Fibroblast of gingiva (primary cell): ENCODE results near the gene ELOVL4.

Experiments
- DNase-seq: peaks from one replicate; pipeline ENCODE4 v3.0.0-alpha.2; 2011; ENCODE audit warnings: low read depth

ELOVL4 gene

DNA sequence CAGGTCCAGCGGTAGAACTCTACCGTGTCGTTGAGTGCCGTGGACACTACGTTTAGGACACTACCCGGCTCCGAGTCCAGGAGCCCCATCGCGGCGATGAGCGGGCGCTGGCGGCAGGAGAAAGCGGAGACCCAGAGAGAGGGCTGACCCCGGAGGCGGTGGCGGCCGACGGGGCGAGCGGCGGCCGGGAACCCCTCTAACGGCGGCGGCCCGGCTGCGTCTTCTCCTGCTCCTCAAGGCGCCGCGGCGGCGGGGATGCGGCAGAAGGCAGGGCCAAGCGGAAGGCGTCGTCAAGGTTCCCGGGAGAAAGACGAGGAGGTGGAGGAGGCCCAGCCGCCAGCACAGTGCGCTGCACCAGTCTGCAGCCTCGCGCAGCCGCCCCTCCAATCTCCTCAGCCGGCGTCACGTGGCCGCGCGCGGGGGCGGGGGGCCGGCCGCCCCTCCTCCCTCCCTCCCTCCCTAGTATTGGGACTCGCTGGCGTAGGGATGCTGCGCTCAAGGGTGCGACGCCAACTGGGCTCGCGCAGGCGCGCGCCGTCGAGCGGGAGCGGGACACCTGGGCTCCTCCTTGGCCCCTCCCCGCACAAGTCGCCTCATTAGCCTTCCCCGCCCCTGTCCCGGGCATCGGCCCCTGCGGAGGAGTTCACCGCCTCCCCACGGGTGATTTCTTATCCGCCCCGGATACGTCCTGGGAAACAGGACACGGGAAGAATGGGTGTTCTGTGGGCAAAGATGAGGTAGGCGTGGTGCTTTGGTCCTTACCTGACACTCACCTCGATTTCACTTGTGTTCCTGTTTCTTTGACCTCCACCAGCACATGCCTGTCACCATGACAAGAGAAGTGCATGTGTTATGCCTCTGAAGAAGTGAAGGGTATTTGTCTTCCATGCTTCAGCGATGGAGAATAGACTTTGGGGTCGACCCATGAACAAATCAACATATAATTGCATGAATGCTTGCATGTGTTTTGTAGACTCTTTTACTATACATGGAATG is at the start of gene ELOVL4:
ELOVL4 (minus strand) TSS at position 363 of the 996 bp plus-strand sequence; CDS start at position 89, 274 bp downstream.
- DNase-seq: peak; percentile 60

DNA sequence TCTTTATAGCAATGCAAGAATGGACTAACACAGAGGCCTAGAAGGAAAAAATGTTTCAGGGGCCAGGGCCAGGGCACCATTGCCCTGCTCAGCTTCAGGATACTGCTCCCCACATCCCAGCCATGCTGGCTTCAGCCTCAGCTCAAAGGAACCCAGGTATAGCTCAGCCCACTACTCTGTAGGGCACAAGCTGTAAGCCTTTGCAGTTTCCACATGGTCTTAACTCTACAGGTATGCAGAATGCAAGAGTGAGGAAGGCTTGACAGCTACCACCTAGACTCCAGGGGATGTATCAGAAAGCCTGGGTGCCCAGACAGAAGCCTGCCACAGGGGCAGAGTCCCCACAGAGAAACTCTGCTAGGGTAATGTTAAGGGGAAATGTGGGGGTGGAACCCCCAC is 46.6 kb upstream of the ELOVL4 start:
- DNase-seq: no peak

DNA sequence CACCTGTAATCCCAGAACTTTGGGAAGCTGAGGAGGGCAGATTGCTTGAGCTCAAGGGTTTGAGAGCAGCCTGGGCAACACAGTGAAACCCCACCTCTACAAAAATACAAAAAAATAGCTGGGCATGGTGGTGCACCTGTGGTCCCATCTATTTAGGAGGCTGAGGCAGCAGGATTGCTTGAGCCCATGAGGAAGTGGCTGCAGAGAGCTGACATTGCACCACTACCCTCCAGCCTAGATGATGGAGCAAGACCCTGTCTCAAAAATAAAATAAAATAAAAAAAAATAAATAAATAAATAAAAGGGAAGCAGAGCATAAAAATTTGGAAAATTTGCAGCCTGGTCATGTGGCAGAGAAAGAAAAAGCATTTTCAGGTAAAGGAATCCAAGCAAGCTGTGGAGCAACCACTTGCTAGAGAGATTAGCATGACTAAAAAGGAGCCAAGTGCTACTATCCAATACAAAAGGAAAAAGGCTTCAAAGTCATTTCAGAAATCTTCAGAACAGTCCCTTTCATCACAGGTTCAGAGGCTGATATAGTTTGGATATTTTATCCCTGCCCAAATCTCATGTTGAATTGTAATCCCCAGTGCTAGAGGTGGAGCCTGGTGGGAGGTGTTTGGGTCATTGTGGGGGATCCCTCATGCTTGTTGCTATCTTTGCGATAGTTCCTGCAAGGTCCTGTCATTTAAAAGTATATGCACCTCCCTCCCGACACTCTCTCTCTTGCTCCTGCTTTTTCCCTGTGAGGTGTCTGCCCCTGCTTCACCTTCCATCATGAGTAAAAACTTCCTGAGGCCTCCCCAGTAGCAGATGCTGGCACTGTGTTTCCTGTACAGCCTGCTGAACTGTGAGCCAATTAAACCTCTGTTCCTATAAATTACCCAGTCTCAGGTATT is 45.9 kb upstream of the ELOVL4 start:
- DNase-seq: no peak

DNA sequence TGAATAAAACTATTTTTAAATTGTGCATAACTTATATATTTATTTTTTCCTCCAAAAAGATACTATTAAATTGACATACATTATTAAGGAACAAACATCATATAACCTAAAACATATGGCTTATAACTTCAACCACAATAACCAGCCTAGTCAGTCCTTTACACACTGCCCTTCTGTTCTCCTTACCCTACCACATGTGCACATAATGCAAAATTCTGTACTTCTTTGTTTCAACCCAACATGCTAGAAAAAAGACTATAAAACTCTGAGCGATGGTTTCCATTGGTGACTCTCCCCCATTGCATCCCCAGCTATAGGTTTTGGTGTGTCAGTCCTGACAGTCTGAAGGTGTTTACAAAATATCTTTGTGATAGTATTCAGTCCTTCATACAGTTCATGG is 42.3 kb upstream of the ELOVL4 start:
- DNase-seq: no peak

DNA sequence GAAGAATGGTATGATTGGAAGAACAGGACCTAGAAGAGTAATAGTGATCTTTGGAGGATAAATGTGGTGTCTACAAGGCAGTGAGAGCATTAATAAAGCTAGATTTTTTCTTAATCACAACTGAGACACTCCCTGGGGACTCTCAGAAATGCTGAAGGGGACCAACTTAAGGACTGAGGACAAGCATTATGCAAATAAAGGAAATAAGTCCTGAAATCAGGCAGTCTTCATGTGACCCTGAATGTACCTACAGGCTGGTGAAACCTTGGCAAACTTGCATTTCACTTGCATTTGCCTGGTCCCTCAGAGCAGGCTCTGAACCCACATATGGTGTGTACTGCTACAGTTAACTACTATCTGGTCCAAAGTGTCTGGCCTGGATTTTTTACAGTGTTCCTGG is 37.8 kb upstream of the ELOVL4 start:
- DNase-seq: no peak

DNA sequence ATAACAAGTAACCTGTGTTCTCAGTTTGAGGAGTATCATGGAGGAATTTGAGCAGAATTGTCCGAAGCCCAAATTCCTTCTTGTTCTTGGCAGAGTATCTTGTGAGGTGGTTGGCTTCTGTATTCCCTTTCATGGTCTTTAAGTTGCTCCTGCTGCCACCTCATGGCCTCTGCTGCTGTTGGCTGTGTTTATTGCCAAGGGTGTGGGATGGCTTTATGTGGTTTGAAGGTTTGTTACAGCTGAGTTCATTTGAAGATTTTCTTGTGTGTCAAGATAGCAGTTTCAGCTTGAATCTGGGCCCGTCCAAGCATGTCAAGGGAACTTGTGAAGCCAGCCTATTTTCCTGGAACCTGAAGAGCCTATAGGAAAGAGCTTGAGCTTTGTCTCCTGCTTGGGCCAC is 36.9 kb upstream of the ELOVL4 start:
- DNase-seq: peak; percentile 1

DNA sequence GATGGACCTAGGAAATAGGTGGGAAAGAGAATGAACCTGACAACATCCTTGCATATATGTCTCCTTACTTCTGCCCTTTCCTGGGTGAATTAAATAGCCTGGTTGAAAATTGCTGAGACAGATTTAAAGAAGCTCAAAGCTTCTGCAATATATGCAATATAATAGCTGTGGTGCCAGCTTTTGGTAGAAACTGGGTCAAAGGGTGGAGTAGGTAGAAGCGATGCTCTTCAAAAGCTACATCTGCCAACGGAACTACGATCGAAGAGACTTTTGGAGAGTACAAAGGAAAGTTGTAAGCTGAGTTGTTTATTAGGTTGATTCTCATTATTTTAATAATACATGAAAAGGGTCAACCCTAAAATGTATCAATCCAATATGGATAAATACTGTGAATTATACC is 34.3 kb upstream of the ELOVL4 start:
- no peak for DNase-seq

DNA sequence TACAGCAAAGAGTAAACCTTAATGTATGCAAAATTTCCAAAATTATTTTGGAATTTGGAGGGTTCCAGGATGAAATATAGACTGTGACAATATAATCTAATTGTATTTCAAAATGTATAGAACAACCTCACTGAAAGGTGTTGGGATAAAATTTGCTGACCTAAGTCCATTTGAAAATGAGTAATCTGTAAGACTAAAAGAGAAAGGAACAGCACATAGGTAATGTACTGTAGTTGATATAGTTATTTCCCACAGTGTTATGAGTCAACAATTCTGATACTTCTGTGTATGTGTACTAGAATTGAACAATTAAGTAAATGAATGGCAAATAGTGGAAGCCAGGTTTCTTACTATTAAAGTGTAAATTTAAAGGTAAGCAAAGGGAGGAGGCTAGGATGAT is 23.8 kb upstream of the ELOVL4 start:
- no peak for DNase-seq

DNA sequence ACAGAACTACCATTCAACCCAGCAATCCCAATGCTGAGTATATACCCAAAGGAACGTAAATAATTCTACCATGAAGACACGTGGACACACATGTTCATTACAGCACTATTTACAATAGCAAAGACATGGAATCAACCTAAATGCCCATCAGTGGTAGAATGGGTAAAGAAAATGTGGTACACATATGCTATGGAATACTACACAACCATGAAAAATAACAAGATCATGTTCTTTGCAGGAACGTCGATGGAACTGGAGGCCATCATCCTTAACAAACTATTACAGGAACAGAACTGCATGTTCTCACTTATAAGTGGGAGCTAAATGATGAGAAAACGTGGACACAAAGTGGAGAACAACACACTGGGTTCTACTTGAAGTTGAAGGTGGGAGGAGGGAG is 22.4 kb upstream of the ELOVL4 start:
- DNase-seq: no peak

DNA sequence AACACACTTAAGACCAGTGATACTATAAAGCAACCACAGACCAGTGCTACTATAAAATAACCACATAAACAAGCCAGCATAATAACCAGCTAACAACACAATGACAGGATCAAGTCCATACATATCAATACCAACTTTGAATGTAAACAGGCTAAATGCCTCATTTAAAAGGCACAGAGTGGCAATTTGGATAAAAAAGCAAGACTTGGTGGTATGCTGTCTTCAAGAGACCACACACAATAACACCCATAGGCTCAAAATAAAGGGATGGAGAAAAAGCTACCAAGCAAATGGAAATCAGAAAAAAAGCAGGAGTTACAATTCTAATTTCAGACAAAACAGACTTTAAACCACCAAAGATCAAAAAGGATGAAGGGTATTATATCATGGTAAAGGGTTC is 19.8 kb upstream of the ELOVL4 start:
- no peak for DNase-seq

DNA sequence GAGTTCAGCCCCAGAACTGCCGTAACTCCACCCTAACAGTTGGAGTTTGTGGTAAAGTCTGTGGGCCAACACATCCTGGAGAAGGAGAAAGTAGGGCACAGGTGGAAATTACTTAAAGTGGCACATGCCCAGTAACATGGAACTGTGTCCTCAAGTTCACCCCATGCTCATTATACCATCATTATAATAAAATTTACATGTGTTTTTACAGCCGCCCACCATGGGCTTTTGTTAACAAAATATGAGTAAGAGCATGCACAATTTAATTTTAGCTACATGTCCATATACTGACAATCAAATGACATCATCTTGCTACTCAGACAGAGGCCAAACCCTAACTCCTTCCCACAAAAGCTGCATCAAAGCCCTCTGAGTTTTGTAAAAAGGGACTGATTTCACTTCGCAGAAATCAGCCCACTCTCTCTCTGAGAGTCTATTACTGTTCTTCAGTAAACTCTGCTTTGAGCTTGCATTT is 17.3 kb upstream of the ELOVL4 start:
- no peak for DNase-seq

DNA sequence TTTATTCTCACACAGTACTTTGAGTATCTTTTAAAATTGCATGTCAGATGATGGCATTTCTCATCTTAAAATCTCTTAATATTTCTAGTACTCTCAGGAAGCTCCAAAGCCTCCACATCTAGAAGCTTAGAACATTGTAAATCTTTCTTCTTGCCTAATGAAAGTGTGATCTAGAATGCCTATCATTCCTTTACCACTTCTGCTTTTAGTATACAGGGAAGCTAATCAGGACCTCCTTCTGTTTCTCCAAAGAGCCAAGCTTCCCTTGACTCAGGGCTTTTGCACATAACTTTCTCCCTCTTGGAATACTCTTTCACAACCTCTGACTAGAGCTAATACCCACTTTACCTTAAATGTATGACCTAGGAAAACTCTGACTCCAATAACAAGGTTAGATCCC is 7.5 kb upstream of the ELOVL4 start:
- DNase-seq: no peak

DNA sequence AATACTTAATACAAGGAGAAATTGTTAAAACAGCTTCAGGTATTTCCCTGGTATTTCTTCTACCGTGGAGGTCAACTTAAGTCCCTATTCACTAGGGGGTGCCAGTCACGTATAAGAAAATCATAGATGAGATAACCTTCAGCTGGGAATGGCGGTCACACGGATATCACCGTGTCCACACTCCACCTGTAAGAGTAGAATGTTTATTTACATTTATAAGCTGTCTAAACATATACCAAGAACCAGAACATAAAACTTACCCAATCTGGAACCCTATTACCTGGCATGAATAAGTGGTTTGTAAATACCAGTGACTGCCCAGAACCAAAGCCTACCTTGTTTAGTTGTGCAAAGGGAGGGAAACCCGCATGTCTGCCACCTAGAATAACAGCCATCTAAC is 1.9 kb upstream of the ELOVL4 start:
- peak; percentile 48 for DNase-seq

DNA sequence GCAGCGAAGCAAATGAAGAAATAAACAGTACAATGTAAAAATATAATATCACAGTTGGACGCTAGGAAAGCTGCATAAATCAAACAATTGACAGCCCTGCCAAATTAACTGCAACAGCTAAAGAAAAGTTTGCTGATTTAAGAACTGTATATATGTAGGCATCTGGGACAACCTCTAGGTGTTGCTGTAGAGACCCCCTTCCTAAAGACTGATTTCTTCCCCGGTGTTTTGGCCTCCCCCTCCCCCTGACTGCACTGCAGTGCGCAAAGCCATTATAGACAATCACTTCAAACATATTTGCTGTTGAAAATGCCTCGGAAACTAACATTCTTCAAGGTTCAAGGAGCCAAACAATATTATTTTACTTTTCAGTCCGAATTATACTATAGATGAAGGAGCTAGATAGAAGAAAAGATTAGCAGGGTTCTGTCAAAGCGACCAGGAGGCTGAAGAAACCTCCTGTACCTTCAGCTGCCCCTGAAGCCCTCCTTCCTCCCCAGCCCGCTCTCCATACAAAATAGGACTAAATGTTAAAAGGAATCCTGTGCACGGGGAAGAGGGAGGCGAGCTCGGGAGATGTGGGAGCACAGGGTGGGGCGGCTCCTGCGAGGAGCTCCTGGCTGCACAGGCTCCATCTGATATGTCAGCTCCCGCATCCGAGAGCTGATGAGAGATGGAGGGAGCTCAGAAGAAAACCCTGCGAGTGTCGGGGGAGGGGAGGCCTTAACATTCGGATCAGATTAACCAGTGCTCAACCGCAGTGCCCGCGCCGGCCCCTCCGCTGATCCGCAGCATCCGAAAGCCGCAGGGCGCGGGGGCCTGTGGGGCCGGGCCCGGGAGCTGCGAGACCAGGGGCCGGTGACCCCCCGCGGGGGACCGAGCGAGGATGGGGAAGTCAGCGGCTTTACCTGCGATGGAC is 822 bp downstream of the ELOVL4 start:
- DNase-seq: peak; percentile 7

DNA sequence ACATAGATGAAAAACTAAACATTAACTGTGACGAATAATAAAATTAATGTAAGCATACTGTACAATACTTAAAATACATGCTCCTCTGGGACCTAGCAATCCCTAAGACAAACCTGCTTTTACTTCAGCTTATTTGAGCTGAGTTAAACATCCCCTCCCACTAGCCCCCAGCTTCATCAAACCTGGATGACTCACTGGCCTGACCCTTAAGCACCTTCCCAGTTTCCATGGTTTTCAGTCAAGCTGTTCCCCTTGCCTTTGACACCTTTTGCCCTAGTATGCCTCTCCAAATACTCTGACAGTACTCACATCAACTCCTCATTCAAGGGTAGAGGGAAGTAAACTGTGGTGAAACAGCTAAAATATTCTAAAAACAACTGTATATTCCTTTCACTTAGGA is 4.2 kb downstream of the ELOVL4 start:
- no peak for DNase-seq

DNA sequence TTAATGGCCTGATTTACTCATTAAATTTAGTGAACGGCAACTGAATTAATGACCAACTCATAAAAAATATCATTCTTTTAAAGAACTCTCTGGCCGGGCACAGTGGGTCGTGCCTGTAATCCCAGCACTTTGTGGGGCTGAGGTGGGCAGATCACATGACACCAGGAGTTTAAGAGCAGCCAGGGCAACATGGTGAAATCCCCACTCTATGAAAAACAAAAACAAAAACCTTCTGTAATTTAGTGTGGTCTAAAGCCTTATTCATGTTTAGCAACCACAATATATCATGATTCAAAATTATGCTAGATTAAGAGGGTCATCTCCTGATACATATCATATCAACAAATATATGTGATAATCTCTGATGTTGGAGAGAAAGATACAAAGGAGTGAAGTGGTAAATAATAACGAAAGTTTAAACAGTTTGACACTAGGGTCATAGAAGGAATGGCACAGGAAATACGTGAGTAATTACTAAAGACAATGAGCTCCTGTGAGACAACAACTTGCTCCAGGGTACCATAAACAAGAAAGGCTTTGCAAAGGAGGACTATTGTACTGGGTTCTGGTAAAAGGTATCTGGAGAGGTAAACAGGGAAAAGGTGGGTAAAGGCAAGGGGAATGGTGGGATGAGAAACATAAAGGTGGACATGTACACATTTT is 5.7 kb downstream of the ELOVL4 start:
- no peak for DNase-seq

DNA sequence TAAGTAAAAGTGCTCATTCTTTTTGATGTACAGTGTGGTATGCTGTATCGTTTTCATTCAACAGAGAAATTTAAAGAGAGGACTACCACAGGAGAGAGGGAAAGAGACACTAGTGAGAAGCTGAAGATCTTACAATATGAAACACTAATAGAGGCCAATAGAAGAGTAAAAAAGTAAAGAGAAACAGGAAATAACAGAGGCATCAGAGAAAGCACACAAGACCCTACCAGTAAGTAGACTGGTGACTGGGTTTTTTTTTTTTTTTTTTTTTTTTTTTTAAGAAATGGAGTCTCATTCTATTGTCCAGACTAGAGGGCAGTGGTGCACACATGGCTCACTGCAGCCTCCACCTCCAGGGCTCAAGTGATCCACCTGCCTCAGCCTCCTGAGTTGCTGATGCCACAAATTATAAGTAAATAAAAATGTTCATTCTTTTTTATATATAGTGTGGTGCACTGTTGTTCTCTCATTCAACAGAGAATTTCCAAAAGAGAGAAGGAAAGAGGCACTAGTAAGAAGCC is 18.8 kb downstream of the ELOVL4 start:
- no peak for DNase-seq

DNA sequence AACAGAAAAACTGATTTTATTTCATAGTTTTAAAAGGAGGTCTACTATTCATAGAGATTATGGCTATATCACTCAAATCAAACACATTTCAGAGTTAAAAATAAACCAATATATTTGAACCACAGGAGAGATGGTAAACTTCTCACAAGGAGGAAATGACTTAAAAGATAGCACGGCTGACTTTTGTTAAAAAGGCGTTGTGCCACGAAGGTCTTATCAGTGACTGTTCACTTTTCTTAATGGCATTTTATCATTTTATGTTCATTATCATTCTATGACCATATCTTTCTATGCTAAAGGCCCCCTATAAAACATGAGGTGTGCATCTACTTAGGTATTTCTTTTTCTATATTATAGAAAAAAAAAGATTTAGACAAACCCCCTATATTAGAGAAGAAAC is 19.6 kb downstream of the ELOVL4 start:
- no peak for DNase-seq

DNA sequence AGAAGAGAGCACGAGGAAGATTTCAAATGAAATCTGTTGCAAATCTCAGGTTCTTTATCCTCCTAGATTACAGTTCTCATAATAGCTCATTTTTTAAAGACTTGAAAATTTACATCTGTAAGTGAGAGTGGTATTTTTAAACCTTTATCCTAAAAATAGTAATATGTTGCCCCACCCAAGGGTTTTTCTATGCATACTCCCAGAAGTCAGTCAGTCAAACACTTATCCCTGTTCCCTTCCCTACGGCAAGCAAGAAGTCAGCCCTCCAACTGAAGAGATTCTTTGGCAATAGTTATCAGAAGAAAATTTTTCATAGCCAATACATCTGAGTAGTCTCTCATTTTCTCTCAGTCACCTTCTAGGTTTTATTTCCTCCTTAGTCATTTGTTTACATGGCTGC is 24.1 kb downstream of the ELOVL4 start:
- no peak for DNase-seq

DNA sequence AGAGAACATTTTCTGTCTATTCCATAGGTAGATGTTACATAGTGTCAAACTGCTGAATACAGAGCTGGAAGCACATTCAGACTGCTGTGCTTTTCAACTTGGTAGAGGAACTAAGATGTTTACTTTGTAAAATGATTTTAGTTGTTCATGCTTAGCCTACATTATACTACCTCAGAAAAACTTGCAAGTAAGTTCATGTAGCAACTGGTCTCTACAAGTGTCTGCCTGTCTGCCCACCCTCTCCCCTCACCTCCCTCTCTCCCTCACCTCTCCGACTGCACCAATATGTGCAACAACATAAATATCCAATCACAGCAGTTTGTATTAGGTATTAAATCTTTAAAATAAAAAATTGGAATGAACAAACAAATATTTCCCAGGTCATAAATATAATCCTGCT is 25.3 kb downstream of the ELOVL4 start:
- no peak for DNase-seq

DNA sequence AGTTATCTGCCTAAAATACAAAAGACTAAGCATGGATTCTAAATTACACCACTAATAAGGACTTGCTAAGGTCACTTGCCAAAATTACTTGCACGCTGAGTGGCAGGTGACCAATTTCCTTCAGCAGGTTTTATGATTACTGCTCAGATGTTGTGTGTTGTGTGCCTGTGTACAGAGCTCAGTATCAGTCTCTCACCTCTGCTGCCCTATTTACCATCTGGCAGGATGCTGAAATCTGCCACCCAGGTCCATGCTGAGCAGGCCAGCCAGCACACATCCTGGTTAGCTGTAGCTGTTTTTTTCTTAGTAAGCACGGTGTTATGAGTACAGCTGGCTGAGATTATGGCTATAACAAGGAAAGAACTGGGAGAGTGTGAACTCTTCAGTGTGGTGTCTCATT is 34.0 kb downstream of the ELOVL4 start:
- DNase-seq: no peak
